ENCODE data around the gene TNFAIP8L3. TPM values are rescaled to one million over a fixed set of nuclear protein-coding genes. Genes with fewer than 3 reads are reported as not detected.

The TNFAIP8L3 gene
- total RNA-seq, 1 donor = 8.3 TPM

DNA sequence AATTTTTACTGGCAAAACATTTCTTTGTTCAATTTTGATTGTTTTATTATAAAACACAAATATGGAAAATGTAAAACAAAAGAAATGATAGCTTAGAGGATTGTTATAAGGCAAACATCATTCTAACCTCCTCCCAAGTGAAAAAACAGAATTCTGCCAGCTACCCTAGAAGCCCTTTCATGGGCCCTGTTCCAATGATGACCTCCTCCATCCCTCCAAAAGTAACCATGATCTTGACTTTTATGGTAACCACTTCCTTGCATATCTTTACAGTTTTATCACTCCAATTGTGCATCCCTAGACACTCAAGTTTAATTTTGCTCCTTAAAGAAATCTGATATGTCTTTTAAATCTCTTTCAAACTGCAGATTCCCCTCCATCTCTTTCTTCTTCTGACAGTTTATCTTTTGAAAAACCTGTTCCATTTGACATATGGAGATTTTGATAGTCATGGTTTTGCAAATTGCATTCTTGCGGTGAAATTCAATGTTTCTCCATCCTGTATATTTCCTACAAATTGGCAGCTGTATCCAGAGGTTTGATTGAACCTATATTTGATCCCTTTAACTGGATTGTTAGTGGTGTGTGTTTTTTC, 27.0 kb upstream of the TNFAIP8L3 start:
- Histone ChIP-seq H3K4me2 (ENCODE audit: insufficient read depth, low read length) (peak overlapping the region; percentile 24), H3K27ac (ENCODE audit: low read depth, low read length) (peak overlapping the region; percentile 37), H2AFZ (ENCODE audit: low read length) (no peak overlapping the region), H3K79me2 (ENCODE audit: insufficient read depth, low read length) (no peaks in the 10 kb centered on the region), H3K9me3 (ENCODE audit: low read depth, low read length) (no peaks in the 10 kb centered on the region), H3K36me3 (ENCODE audit: insufficient read depth, low read length) (no peaks in the 10 kb centered on the region), H4K20me1 (ENCODE audit: insufficient read depth, low read length) (no peaks in the 10 kb centered on the region), H3K4me3 (ENCODE audit: insufficient read depth, low read length) (no peak overlapping the region), H3K27me3 (ENCODE audit: insufficient read depth, low read length) (no peaks in the 10 kb centered on the region), H3K4me1 (ENCODE audit: insufficient read depth, low read length) (peaks cover 19% of the 10 kb centered on the region)
- no peak for DNase-seq (ENCODE audit: insufficient read length, low spot score, missing footprints)
- TF ChIP-seq, protein P1, sequence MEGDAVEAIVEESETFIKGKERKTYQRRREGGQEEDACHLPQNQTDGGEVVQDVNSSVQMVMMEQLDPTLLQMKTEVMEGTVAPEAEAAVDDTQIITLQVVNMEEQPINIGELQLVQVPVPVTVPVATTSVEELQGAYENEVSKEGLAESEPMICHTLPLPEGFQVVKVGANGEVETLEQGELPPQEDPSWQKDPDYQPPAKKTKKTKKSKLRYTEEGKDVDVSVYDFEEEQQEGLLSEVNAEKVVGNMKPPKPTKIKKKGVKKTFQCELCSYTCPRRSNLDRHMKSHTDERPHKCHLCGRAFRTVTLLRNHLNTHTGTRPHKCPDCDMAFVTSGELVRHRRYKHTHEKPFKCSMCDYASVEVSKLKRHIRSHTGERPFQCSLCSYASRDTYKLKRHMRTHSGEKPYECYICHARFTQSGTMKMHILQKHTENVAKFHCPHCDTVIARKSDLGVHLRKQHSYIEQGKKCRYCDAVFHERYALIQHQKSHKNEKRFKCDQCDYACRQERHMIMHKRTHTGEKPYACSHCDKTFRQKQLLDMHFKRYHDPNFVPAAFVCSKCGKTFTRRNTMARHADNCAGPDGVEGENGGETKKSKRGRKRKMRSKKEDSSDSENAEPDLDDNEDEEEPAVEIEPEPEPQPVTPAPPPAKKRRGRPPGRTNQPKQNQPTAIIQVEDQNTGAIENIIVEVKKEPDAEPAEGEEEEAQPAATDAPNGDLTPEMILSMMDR (IDR thresholded peaks at IDR 0.05; ENCODE audit: extremely low read depth, low read depth, low read length) = no peak

DNA sequence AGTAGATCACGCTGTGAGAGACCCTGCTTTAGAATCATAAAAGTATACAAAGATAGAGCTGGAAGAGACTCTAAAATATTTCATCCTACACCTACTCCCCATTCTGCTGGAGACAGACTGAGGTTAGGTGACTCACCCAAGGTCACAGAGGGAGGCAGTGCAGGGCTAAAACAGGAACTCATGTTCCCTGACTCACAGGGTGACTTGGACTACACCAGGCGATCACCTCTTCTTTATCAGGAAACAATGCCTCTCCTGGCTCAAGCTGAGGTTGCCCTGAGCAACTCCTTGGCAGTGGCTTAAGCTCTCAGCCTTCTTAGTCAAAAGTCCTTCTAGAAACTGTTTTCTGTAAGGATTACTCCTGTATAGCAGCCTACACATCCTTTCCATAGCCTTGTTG, 26.4 kb upstream of the TNFAIP8L3 start:
- no peaks in the 10 kb centered on the region for H3K27me3 ChIP-seq (ENCODE audit: insufficient read depth, low read length)
- no peak overlapping the region for H2AFZ ChIP-seq (ENCODE audit: low read length)
- H3K4me2 ChIP-seq (ENCODE audit: insufficient read depth, low read length) = peak overlapping the region; percentile 24
- no peaks in the 10 kb centered on the region for H3K79me2 ChIP-seq (ENCODE audit: insufficient read depth, low read length)
- peak; percentile 84 for DNase-seq (ENCODE audit: insufficient read length, low spot score, missing footprints)
- H3K27ac ChIP-seq (ENCODE audit: low read depth, low read length) = peak overlapping the region; percentile 37
- H3K4me1 ChIP-seq (ENCODE audit: insufficient read depth, low read length) = peaks cover 19% of the 10 kb centered on the region
- TF ChIP-seq, protein P1 (IDR thresholded peaks at IDR 0.05; ENCODE audit: extremely low read depth, low read depth, low read length) = no peak
- H4K20me1 ChIP-seq (ENCODE audit: insufficient read depth, low read length) = no peaks in the 10 kb centered on the region
- H3K36me3 ChIP-seq (ENCODE audit: insufficient read depth, low read length) = no peaks in the 10 kb centered on the region
- H3K9me3 ChIP-seq (ENCODE audit: low read depth, low read length) = no peaks in the 10 kb centered on the region
- no peak overlapping the region for H3K4me3 ChIP-seq (ENCODE audit: insufficient read depth, low read length)

DNA sequence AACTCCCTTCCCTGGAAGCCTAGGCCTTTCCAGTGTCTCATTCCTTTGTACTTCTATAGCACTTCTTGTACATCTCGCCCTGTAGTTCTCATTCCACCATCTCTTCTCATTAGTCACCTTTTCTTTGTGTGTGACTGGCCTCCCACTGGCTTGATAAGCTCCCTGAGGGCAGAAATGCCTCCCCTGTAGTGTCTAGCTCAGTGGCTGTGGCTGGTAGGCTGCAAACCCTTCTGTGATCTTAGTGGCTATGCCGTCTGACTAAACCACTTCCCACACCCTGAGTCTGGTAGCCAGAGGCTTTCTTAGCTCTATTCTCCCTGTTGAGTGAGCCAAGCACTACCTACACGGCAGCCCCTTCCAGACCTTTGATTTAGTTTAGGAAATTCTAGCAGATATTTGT, 24.4 kb upstream of the TNFAIP8L3 start:
- no peak for DNase-seq (ENCODE audit: insufficient read length, low spot score, missing footprints)

DNA sequence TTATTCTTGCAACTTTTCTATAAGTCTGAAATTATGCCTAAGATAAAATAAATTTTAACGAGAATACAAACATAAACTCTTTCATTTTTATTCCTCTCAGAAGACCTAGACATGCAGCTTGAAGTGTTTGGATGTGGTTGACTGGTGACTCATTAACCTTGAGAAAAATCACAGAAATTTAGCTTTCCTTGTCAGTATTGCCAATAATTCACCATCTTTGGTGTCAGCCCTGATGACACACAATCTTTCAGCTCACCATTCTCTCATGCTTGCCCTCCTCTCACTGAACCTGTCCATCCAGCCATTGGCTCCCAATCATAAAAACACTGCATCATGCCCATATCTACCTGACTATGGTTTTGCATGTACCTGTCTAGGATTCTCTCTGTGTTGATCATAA, 22.6 kb upstream of the TNFAIP8L3 start:
- H3K4me3 ChIP-seq (ENCODE audit: insufficient read depth, low read length) = no peak overlapping the region
- no peak overlapping the region for H2AFZ ChIP-seq (ENCODE audit: low read length)
- H3K4me2 ChIP-seq (ENCODE audit: insufficient read depth, low read length) = no peak overlapping the region
- no peak for DNase-seq (ENCODE audit: insufficient read length, low spot score, missing footprints)
- no peaks in the 10 kb centered on the region for H3K27me3 ChIP-seq (ENCODE audit: insufficient read depth, low read length)
- no peak overlapping the region for H3K27ac ChIP-seq (ENCODE audit: low read depth, low read length)
- peaks cover 29% of the 10 kb centered on the region for H3K4me1 ChIP-seq (ENCODE audit: insufficient read depth, low read length)
- H4K20me1 ChIP-seq (ENCODE audit: insufficient read depth, low read length) = no peaks in the 10 kb centered on the region
- no peaks in the 10 kb centered on the region for H3K36me3 ChIP-seq (ENCODE audit: insufficient read depth, low read length)
- TF ChIP-seq, protein P1 (IDR thresholded peaks at IDR 0.05; ENCODE audit: extremely low read depth, low read depth, low read length) = no peak
- H3K79me2 ChIP-seq (ENCODE audit: insufficient read depth, low read length) = no peaks in the 10 kb centered on the region
- H3K9me3 ChIP-seq (ENCODE audit: low read depth, low read length) = no peaks in the 10 kb centered on the region

More for the DNA sequence above, 24.4 kb upstream of the TNFAIP8L3 start:
- no peak overlapping the region for H3K4me3 ChIP-seq (ENCODE audit: insufficient read depth, low read length)
- no peaks in the 10 kb centered on the region for H3K79me2 ChIP-seq (ENCODE audit: insufficient read depth, low read length)
- no peaks in the 10 kb centered on the region for H3K9me3 ChIP-seq (ENCODE audit: low read depth, low read length)
- H4K20me1 ChIP-seq (ENCODE audit: insufficient read depth, low read length) = no peaks in the 10 kb centered on the region
- H3K27ac ChIP-seq (ENCODE audit: low read depth, low read length) = no peak overlapping the region
- TF ChIP-seq, protein P1 (IDR thresholded peaks at IDR 0.05; ENCODE audit: extremely low read depth, low read depth, low read length) = no peak
- H3K36me3 ChIP-seq (ENCODE audit: insufficient read depth, low read length) = no peaks in the 10 kb centered on the region
- no peak overlapping the region for H3K4me2 ChIP-seq (ENCODE audit: insufficient read depth, low read length)
- no peaks in the 10 kb centered on the region for H3K27me3 ChIP-seq (ENCODE audit: insufficient read depth, low read length)
- H2AFZ ChIP-seq (ENCODE audit: low read length) = no peak overlapping the region
- peaks cover 29% of the 10 kb centered on the region for H3K4me1 ChIP-seq (ENCODE audit: insufficient read depth, low read length)

All from osteoblast (primary cell).